ENCODE measurements around the gene MYG1.

MYG1 gene

GRCh38 chr12:53299454-53300180, at the start of gene MYG1:
Gene MYG1 (plus strand): TSS chr12:53299695. CDS start chr12:53299738, 43 bp downstream.
- peak; percentile 87 for DNase-seq

GRCh38 chr12:53251477-53252348, 47.8 kb upstream of the MYG1 start:
- DNase-seq = peak; percentile 66

- DNase-seq = no peak
Measured at GRCh38 chr12:53252349-53252916, 47.1 kb upstream of the MYG1 start.

GRCh38 chr12:53253298-53253697, 46.2 kb upstream of the MYG1 start:
- no peak for DNase-seq

GRCh38 chr12:53254816-53255545, 44.5 kb upstream of the MYG1 start:
- no peak for DNase-seq

- DNase-seq = no peak
Measured at GRCh38 chr12:53255996-53256395, 43.5 kb upstream of the MYG1 start.

- no peak for DNase-seq
Measured at GRCh38 chr12:53258541-53259539, 40.7 kb upstream of the MYG1 start.

- DNase-seq = no peak
Measured at GRCh38 chr12:53259891-53260290, 39.6 kb upstream of the MYG1 start.

GRCh38 chr12:53265783-53266182, 33.7 kb upstream of the MYG1 start:
- no peak for DNase-seq

GRCh38 chr12:53267306-53267998, 32.0 kb upstream of the MYG1 start:
- DNase-seq = peak; percentile 61

GRCh38 chr12:53267999-53268629, 31.4 kb upstream of the MYG1 start, which contains the start of gene ESPL1:
Gene ESPL1 (plus strand): TSS chr12:53268299. CDS start chr12:53268767, 468 bp downstream.
- DNase-seq = peak; percentile 84

- DNase-seq = no peak
Measured at GRCh38 chr12:53268630-53269562, 30.6 kb upstream of the MYG1 start.

GRCh38 chr12:53274445-53274844, 25.1 kb upstream of the MYG1 start:
- no peak for DNase-seq

GRCh38 chr12:53276511-53276910, 23.0 kb upstream of the MYG1 start:
- DNase-seq = no peak

- DNase-seq = no peak
Measured at GRCh38 chr12:53277981-53278380, 21.5 kb upstream of the MYG1 start.

- no peak for DNase-seq
Measured at GRCh38 chr12:53279283-53279869, 20.1 kb upstream of the MYG1 start.

- DNase-seq = no peak
Measured at GRCh38 chr12:53279888-53280498, 19.5 kb upstream of the MYG1 start.

GRCh38 chr12:53286448-53286847, 13.0 kb upstream of the MYG1 start:
- no peak for DNase-seq

Data from CD4-positive, alpha-beta T cell treated with Interleukin-15 for 1 hour (primary cell).